Astrocyte (in vitro differentiated cells and primary cell): ENCODE measurements around the gene IQGAP3.

Experiments used
- CTCF ChIP-seq: IDR thresholded peaks from 2 replicates; pipeline ENCODE4 v1.5.1; 2011; ENCODE audit warnings: low read depth, mild to moderate bottlenecking, inconsistent platforms, low read length, moderate library complexity; ENCODE audit not compliant: insufficient read depth
- EZH2 ChIP-seq: IDR thresholded peaks from 2 replicates; pipeline ENCODE4 v1.6.1; 2012; ENCODE audit warnings: mild to moderate bottlenecking, low read length, inconsistent platforms; ENCODE audit not compliant: insufficient read depth

GRCh38 chr1:156608036-156608674 lies 35.8 kb upstream of the IQGAP3 start:
- TF ChIP-seq CTCF (peak; percentile 78), EZH2 (no peak)
